Measurements from ENCODE around the gene EXD1. TPM values are rescaled to one million over a fixed set of nuclear protein-coding genes. Genes with fewer than 3 reads are reported as not detected.

The EXD1 gene
- total and polyA plus RNA-seq, 2 donors from 2014 or later: not detected

GRCh38 chr15:41233367-41233771, 2.8 kb upstream of the EXD1 start:
- intact Hi-C loops (cut with DNase I): no loop called here
- Histone ChIP-seq H3K9me3 (ENCODE audit: control insufficient read depth in 2 of 3, insufficient read depth in 1 of 3, low read length in 3 of 3) (no peaks in the 10 kb centered on the region), H3K9ac (ENCODE audit: low read length in 3 of 3) (no peak overlapping the region), H3K36me3 (ENCODE audit: control insufficient read depth in 2 of 3, insufficient read depth in 3 of 3, low read length in 3 of 3) (no peaks in the 10 kb centered on the region), H3K27me3 (ENCODE audit: control insufficient read depth, insufficient read depth, low read length) (no peaks in the 10 kb centered on the region), H3K4me3 (ENCODE audit: low read length in 3 of 3) (no peak overlapping the region), H3K27ac (ENCODE audit: low read depth in 2 of 2, low read length in 2 of 2) (no peak overlapping the region), H3K4me1 (ENCODE audit: control insufficient read depth in 2 of 3, insufficient read depth in 2 of 3, low read depth in 1 of 3, low read length in 3 of 3) (peaks cover 0 to 3% (median 2%) of the 10 kb centered on the region in 3 donors)
- DNase-seq: no peak
- FAIRE-seq: no peak
- no peak for TF ChIP-seq CTCF (IDR thresholded peaks at IDR 0.05; ENCODE audit: borderline replicate concordance, extremely low read depth, insufficient read depth)

- intact Hi-C loops (cut with DNase I): no loop called here
- Histone ChIP-seq H3K4me3 (ENCODE audit: low read length in 3 of 3) (peak overlapping the region; percentile 73 to 90 (median 88)), H3K27ac (ENCODE audit: low read depth in 2 of 2, low read length in 2 of 2) (peak overlapping the region; percentile 89 to 91), H3K4me1 (ENCODE audit: control insufficient read depth in 2 of 3, insufficient read depth in 2 of 3, low read depth in 1 of 3, low read length in 3 of 3) (peaks cover 0 to 3% (median 2%) of the 10 kb centered on the region in 3 donors), H3K36me3 (ENCODE audit: control insufficient read depth in 2 of 3, insufficient read depth in 3 of 3, low read length in 3 of 3) (no peaks in the 10 kb centered on the region), H3K9me3 (ENCODE audit: control insufficient read depth in 2 of 3, insufficient read depth in 1 of 3, low read length in 3 of 3) (no peaks in the 10 kb centered on the region), H3K27me3 (ENCODE audit: control insufficient read depth, insufficient read depth, low read length) (no peaks in the 10 kb centered on the region), H3K9ac (ENCODE audit: low read length in 3 of 3) (peak overlapping the region; percentile 50 to 75 (median 72))
- no peak for TF ChIP-seq CTCF (IDR thresholded peaks at IDR 0.05; ENCODE audit: borderline replicate concordance, extremely low read depth, insufficient read depth)
- FAIRE-seq (no peak), DNase-seq (no peak)
These were observed 1.1 kb upstream of the EXD1 start for GRCh38 chr15:41231422-41232226.

- TF ChIP-seq CTCF (IDR thresholded peaks at IDR 0.05; ENCODE audit: borderline replicate concordance, extremely low read depth, insufficient read depth): no peak
These were observed 260 bp downstream of the EXD1 start for GRCh38 chr15:41230345-41230649.

More at GRCh38 chr15:41230345-41230649, 260 bp downstream of the EXD1 start:
- Histone ChIP-seq H3K9ac (ENCODE audit: low read length in 3 of 3) (no peak overlapping the region), H3K36me3 (ENCODE audit: control insufficient read depth in 2 of 3, insufficient read depth in 3 of 3, low read length in 3 of 3) (no peaks in the 10 kb centered on the region), H3K4me3 (ENCODE audit: low read length in 3 of 3) (peak overlapping the region; percentile 61 to 90 (median 73)), H3K4me1 (ENCODE audit: control insufficient read depth in 2 of 3, insufficient read depth in 2 of 3, low read depth in 1 of 3, low read length in 3 of 3) (peaks cover 0 to 3% (median 2%) of the 10 kb centered on the region in 3 donors), H3K27ac (ENCODE audit: low read depth in 2 of 2, low read length in 2 of 2) (peak overlapping the region in 1 of 2 donors; percentile 45), H3K27me3 (ENCODE audit: control insufficient read depth, insufficient read depth, low read length) (no peaks in the 10 kb centered on the region), H3K9me3 (ENCODE audit: control insufficient read depth in 2 of 3, insufficient read depth in 1 of 3, low read length in 3 of 3) (no peaks in the 10 kb centered on the region)
- DNase-seq: no peak
- intact Hi-C loops (cut with DNase I): no loop called here
- no peak for FAIRE-seq

Measured in kidney (tissue), 14 donors.